HEK293 (cell line): ENCODE measurements around the gene MTMR2.
A peak's percentile ranks its signal among the peaks of the same experiment; 100 is the strongest.

ENCODE experiments used
- CTCF ChIA-PET: fragments of 350-600 bp; formaldehyde crosslinking; extraction: SDS; loops from one replicate; lab custom pipeline; 2021; ENCODE audit warnings: antibody characterized with exemption; lab: Yijun Ruan, JAX
- POLR2A ChIA-PET: fragments of 300-600 bp; formaldehyde crosslinking; extraction: SDS; loops from one replicate; lab custom pipeline; 2020; ENCODE audit warnings: antibody characterized with exemption, inconsistent platforms; lab: Yijun Ruan, JAX
- H3K27ac ChIP-seq: fragments of 200-500 bp; sonication (Bioruptor generic); 2 replicates; pipeline ENCODE4 v1.5.1; 2014; ENCODE audit warnings: low read depth, low read length, control low read depth, inconsistent platforms; ENCODE audit errors: extremely low read depth
- H3K36me3 ChIP-seq, 2 experiments: fragments of 200-500 bp in 1 of 2; sonication (Bioruptor generic) in 1 of 2; 1 replicate in 1 of 2; 2 replicates in 1 of 2; pipeline ENCODE4 v1.5.1; 2014 to 2017; ENCODE audit warnings: inconsistent platforms in 2 of 2, low read length in 2 of 2; ENCODE audit not compliant: control insufficient read depth in 2 of 2, insufficient read depth in 1 of 2
- H3K4me1 ChIP-seq: fragments of 200-500 bp; sonication (Bioruptor generic); 2 replicates; pipeline ENCODE4 v1.5.1; 2014; ENCODE audit warnings: mild to moderate bottlenecking, low read length, inconsistent platforms; ENCODE audit not compliant: control insufficient read depth, insufficient read depth
- H3K4me3 ChIP-seq: 2 replicates; pipeline ENCODE4 v1.5.1; 2011; ENCODE audit warnings: low read depth, mild to moderate bottlenecking, control low read depth, low read length, moderate library complexity
- H3K9me3 ChIP-seq: fragments of 200-500 bp; sonication (Bioruptor generic); 2 replicates; pipeline ENCODE4 v1.5.1; 2014; ENCODE audit warnings: low read depth, low read length, inconsistent platforms; ENCODE audit not compliant: control insufficient read depth, insufficient read depth
- ZBTB20 ChIP-seq: fragments of 450-650 bp; formaldehyde crosslinking; IDR thresholded peaks from 2 replicates; pipeline ENCODE4 v1.5.1; 2016; ENCODE audit warnings: missing biosample characterization, missing genetic modification characterization
- ZBTB8A ChIP-seq: fragments of 450-650 bp; formaldehyde crosslinking; IDR thresholded peaks from 2 replicates; pipeline ENCODE4 v1.5.1; 2016; ENCODE audit warnings: missing biosample characterization, missing genetic modification characterization
- ZNF169 ChIP-seq: fragments of 450-650 bp; formaldehyde crosslinking; IDR thresholded peaks from 2 replicates; pipeline ENCODE4 v1.5.1; 2016; ENCODE audit warnings: missing biosample characterization, missing genetic modification characterization
- ZNF292 ChIP-seq: fragments of 450-650 bp; formaldehyde crosslinking; IDR thresholded peaks from 2 replicates; pipeline ENCODE4 v1.5.1; 2016; ENCODE audit warnings: low read depth, missing biosample characterization, missing genetic modification characterization, borderline replicate concordance
- ZNF302 ChIP-seq: fragments of 450-650 bp; formaldehyde crosslinking; IDR thresholded peaks from 2 replicates; pipeline ENCODE4 v1.5.1; 2016; ENCODE audit warnings: missing biosample characterization, missing genetic modification characterization, low read depth
- ZNF366 ChIP-seq: fragments of 450-650 bp; formaldehyde crosslinking; conservative IDR thresholded peaks from 2 replicates; pipeline ENCODE4 v1.5.1; 2016; ENCODE audit warnings: missing biosample characterization, missing genetic modification characterization
- ZNF423 ChIP-seq: fragments of 450-650 bp; formaldehyde crosslinking; IDR thresholded peaks from 2 replicates; pipeline ENCODE4 v1.5.1; 2016; ENCODE audit warnings: missing biosample characterization, missing genetic modification characterization
- ZNF426 ChIP-seq: fragments of 450-650 bp; formaldehyde crosslinking; IDR thresholded peaks from 2 replicates; pipeline ENCODE4 v1.5.1; 2017; ENCODE audit warnings: missing biosample characterization, missing genetic modification characterization, mild to moderate bottlenecking, inconsistent platforms, moderate library complexity
- ZNF571 ChIP-seq: fragments of 450-650 bp; formaldehyde crosslinking; IDR thresholded peaks from 2 replicates; pipeline ENCODE4 v1.5.0; 2017; ENCODE audit warnings: missing biosample characterization, missing genetic modification characterization
- ZNF600 ChIP-seq: fragments of 450-650 bp; formaldehyde crosslinking; IDR thresholded peaks from 2 replicates; pipeline ENCODE4 v1.5.1; 2016; ENCODE audit warnings: missing biosample characterization, missing genetic modification characterization
- ZNF658 ChIP-seq: fragments of 450-650 bp; formaldehyde crosslinking; IDR thresholded peaks from 2 replicates; pipeline ENCODE4; 2016; ENCODE audit warnings: missing biosample characterization, missing genetic modification characterization
- ZNF777 ChIP-seq: fragments of 450-650 bp; formaldehyde crosslinking; IDR thresholded peaks from 2 replicates; pipeline ENCODE4 v1.5.1; 2017; ENCODE audit warnings: missing biosample characterization, missing genetic modification characterization, borderline replicate concordance
- ZNF791 ChIP-seq: fragments of 450-650 bp; formaldehyde crosslinking; IDR thresholded peaks from 2 replicates; pipeline ENCODE4 v1.5.1; 2016; ENCODE audit warnings: missing biosample characterization, missing genetic modification characterization
- ZNF837 ChIP-seq: fragments of 450-650 bp; formaldehyde crosslinking; IDR thresholded peaks from 2 replicates; pipeline ENCODE4 v1.5.1; 2016; ENCODE audit warnings: missing biosample characterization, missing genetic modification characterization
- TF ChIP-seq, protein P1 (sequence below): fragments of 450-650 bp; formaldehyde crosslinking; IDR thresholded peaks from 2 replicates; pipeline ENCODE4 v1.5.1; 2016; ENCODE audit warnings: missing biosample characterization, missing genetic modification characterization
- TF ChIP-seq, protein P2 (sequence below): fragments of 450-650 bp; formaldehyde crosslinking; IDR thresholded peaks from 2 replicates; pipeline ENCODE4 v1.5.1; 2016; ENCODE audit warnings: missing biosample characterization, missing genetic modification characterization, borderline replicate concordance
- TF ChIP-seq, protein P3 (sequence below): fragments of 450-650 bp; formaldehyde crosslinking; IDR thresholded peaks from 2 replicates; pipeline ENCODE4 v1.5.1; 2016; ENCODE audit warnings: missing biosample characterization, missing genetic modification characterization
- TF ChIP-seq, protein P4 (sequence below): fragments of 450-650 bp; formaldehyde crosslinking; IDR thresholded peaks from 2 replicates; pipeline ENCODE4 v1.5.1; 2016; ENCODE audit warnings: missing biosample characterization, missing genetic modification characterization

MTMR2 gene

DNA sequence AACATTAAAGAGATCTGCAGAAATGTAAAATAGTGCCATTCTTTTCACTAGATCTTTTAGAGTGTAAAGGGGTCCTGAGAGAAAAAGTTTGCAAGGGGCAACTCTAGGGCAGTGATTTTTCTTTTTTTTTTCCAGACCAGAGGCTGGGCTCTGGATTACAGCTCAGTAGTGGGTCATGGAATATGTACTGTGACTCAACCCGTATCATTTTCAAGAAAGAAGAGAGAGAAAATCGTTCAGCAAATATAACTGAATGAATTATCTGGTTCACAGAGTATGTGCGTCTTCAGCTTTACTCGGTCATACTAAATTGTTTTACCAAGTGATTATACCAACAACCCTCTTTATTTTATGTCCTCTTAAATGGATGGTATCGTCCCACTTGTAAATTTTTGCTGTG lies 129.8 kb downstream of the MTMR2 start:
- TF ChIP-seq ZNF366 (tag by site-specific recombination) = no peak
- TF ChIP-seq, protein P1, sequence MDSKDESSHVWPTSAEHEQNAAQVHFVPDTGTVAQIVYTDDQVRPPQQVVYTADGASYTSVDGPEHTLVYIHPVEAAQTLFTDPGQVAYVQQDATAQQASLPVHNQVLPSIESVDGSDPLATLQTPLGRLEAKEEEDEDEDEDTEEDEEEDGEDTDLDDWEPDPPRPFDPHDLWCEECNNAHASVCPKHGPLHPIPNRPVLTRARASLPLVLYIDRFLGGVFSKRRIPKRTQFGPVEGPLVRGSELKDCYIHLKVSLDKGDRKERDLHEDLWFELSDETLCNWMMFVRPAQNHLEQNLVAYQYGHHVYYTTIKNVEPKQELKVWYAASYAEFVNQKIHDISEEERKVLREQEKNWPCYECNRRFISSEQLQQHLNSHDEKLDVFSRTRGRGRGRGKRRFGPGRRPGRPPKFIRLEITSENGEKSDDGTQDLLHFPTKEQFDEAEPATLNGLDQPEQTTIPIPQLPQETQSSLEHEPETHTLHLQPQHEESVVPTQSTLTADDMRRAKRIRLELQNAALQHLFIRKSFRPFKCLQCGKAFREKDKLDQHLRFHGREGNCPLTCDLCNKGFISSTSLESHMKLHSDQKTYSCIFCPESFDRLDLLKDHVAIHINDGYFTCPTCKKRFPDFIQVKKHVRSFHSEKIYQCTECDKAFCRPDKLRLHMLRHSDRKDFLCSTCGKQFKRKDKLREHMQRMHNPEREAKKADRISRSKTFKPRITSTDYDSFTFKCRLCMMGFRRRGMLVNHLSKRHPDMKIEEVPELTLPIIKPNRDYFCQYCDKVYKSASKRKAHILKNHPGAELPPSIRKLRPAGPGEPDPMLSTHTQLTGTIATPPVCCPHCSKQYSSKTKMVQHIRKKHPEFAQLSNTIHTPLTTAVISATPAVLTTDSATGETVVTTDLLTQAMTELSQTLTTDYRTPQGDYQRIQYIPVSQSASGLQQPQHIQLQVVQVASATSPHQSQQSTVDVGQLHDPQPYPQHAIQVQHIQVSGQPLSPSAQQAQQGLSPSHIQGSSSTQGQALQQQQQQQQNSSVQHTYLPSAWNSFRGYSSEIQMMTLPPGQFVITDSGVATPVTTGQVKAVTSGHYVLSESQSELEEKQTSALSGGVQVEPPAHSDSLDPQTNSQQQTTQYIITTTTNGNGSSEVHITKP (tag by site-specific recombination) = peak; percentile 67
- TF ChIP-seq ZNF600 (tag by site-specific recombination) = 0 out of 2 replicates have a peak, but pooled peaks have one; percentile 37
- H3K4me3 ChIP-seq = no peak overlapping the region
- ChIA-PET CTCF (interaction anchor here (0.6 kb wide), 1 partner anchor 247 kb away, joined by 3 read pairs; no protein-coding TSS in a partner anchor), POLR2A (no interaction called here)
- H3K9me3 ChIP-seq = no peaks in the 10 kb centered on the region
- H3K4me1 ChIP-seq = no peaks in the 10 kb centered on the region
- no peak overlapping the region for H3K27ac ChIP-seq
- peaks cover 0 to 2% of the 10 kb centered on the region in 2 experiments; a peak in 1 of 3 replicates for H3K36me3 ChIP-seq

DNA sequence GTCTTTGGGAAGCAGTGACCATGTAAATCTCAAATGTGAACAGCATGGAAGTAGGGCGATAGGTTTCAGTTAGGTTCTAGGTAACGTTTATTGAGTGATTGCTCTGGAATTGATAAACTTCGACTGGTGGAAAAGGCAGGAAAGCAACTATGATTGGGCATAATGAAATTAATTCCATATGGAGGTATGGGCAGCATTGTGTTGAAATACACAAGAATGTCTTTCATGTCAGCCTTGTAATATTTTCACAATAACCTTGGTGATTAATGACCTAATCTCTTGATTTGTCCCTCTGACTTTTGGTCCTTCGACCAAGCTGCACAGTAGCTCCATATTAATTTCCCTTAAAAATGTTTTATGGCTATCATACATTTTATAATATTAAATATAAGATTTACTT lies 130.8 kb downstream of the MTMR2 start:
- Histone ChIP-seq H3K36me3 (no peaks in the 10 kb centered on the region), H3K27ac (no peak overlapping the region), H3K9me3 (no peaks in the 10 kb centered on the region), H3K4me1 (no peaks in the 10 kb centered on the region), H3K4me3 (no peak overlapping the region)
- CTCF ChIA-PET = interaction anchor here (0.6 to 0.7 kb wide), 2 partner anchors 26 to 1556 kb away, joined by 3 read pairs; no protein-coding TSS in a partner anchor
- POLR2A ChIA-PET = no interaction called here
- TF ChIP-seq ZBTB8A (tag by site-specific recombination) = no peak
- TF ChIP-seq ZNF571 = no peak
- TF ChIP-seq ZBTB20 = no peak
- TF ChIP-seq ZNF791 = no peak
- no peak for TF ChIP-seq ZNF169 (tag by site-specific recombination)
- no peak for TF ChIP-seq ZNF777

DNA sequence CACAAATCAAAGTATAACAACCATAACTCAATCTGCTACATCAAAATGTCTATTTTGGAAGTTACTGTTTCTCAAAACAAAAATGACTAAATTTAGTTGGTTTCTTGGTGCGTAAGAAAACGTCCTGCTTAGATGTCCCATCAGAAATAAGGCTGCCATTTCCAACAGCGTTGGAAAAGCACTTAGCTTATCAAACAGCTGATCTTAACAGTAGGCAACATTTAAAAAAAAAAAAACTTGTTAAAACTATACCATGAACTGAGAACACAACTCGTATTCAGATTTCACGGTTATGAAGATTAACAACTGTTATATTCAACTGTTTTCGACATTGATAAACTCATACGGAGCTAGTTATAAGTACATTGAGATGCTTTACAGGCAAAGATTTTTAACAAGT lies 131.2 kb downstream of the MTMR2 start:
- CTCF ChIA-PET = interaction anchor here (0.6 to 0.7 kb wide), 2 partner anchors 26 to 1556 kb away, joined by 3 read pairs; no protein-coding TSS in a partner anchor
- Histone ChIP-seq H3K4me3 (no peak overlapping the region), H3K9me3 (no peaks in the 10 kb centered on the region), H3K4me1 (no peaks in the 10 kb centered on the region), H3K27ac (no peak overlapping the region), H3K36me3 (peaks cover 0 to 3% of the 10 kb centered on the region in 2 experiments; a peak in 1 of 3 replicates)
- POLR2A ChIA-PET = interaction anchor here (4.2 kb wide), 1 partner anchor 597 kb away, joined by 19 read pairs; the partner anchor contains the start of genes CCDC82 and JRKL
- TF ChIP-seq, protein P2, sequence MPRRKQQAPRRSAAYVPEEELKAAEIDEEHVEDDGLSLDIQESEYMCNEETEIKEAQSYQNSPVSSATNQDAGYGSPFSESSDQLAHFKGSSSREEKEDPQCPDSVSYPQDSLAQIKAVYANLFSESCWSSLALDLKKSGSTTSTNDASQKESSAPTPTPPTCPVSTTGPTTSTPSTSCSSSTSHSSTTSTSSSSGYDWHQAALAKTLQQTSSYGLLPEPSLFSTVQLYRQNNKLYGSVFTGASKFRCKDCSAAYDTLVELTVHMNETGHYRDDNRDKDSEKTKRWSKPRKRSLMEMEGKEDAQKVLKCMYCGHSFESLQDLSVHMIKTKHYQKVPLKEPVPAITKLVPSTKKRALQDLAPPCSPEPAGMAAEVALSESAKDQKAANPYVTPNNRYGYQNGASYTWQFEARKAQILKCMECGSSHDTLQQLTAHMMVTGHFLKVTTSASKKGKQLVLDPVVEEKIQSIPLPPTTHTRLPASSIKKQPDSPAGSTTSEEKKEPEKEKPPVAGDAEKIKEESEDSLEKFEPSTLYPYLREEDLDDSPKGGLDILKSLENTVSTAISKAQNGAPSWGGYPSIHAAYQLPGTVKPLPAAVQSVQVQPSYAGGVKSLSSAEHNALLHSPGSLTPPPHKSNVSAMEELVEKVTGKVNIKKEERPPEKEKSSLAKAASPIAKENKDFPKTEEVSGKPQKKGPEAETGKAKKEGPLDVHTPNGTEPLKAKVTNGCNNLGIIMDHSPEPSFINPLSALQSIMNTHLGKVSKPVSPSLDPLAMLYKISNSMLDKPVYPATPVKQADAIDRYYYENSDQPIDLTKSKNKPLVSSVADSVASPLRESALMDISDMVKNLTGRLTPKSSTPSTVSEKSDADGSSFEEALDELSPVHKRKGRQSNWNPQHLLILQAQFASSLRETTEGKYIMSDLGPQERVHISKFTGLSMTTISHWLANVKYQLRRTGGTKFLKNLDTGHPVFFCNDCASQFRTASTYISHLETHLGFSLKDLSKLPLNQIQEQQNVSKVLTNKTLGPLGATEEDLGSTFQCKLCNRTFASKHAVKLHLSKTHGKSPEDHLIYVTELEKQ (tag by site-specific recombination) = no peak
- TF ChIP-seq, protein P3, sequence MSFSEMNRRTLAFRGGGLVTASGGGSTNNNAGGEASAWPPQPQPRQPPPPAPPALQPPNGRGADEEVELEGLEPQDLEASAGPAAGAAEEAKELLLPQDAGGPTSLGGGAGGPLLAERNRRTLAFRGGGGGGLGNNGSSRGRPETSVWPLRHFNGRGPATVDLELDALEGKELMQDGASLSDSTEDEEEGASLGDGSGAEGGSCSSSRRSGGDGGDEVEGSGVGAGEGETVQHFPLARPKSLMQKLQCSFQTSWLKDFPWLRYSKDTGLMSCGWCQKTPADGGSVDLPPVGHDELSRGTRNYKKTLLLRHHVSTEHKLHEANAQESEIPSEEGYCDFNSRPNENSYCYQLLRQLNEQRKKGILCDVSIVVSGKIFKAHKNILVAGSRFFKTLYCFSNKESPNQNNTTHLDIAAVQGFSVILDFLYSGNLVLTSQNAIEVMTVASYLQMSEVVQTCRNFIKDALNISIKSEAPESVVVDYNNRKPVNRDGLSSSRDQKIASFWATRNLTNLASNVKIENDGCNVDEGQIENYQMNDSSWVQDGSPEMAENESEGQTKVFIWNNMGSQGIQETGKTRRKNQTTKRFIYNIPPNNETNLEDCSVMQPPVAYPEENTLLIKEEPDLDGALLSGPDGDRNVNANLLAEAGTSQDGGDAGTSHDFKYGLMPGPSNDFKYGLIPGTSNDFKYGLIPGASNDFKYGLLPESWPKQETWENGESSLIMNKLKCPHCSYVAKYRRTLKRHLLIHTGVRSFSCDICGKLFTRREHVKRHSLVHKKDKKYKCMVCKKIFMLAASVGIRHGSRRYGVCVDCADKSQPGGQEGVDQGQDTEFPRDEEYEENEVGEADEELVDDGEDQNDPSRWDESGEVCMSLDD = no peak
- no peak for TF ChIP-seq ZNF302 (tag by site-specific recombination)
- TF ChIP-seq ZNF658 (tag by site-specific recombination) = no peak
- TF ChIP-seq ZNF423 (tag by site-specific recombination) = no peak
- TF ChIP-seq ZNF292 (tag by site-specific recombination) = no peak
- TF ChIP-seq, protein P4, sequence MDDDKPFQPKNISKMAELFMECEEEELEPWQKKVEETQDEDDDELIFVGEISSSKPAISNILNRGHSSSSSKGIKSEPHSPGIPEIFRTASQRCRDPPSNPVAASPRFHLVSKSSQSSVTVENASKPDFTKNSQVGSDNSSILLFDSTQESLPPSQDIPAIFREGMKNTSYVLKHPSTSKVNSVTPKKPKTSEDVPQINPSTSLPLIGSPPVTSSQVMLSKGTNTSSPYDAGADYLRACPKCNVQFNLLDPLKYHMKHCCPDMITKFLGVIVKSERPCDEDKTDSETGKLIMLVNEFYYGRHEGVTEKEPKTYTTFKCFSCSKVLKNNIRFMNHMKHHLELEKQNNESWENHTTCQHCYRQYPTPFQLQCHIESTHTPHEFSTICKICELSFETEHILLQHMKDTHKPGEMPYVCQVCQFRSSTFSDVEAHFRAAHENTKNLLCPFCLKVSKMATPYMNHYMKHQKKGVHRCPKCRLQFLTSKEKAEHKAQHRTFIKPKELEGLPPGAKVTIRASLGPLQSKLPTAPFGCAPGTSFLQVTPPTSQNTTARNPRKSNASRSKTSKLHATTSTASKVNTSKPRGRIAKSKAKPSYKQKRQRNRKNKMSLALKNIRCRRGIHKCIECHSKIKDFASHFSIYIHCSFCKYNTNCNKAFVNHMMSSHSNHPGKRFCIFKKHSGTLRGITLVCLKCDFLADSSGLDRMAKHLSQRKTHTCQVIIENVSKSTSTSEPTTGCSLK (tag by site-specific recombination) = no peak
- TF ChIP-seq ZNF837 = no peak
- no peak for TF ChIP-seq ZNF426 (tag by site-specific recombination)
